Right lobe of liver (tissue), 6 donors: Measurements from ENCODE around the gene TAPBP. TPM values are rescaled to one million over a fixed set of nuclear protein-coding genes. Genes with fewer than 3 reads are reported as not detected.

Source experiments
- ATAC-seq, 4 donors: fragments of 200-7000 bp; cut with Tn5 transposase; one replicate each; pipeline ENCODE4 v1.9.1; 2020; ENCODE audit warnings: mild to moderate bottlenecking in 4 of 4, moderate library complexity in 4 of 4
- DNase-seq, 3 donors: peaks; one replicate each; pipeline ENCODE4 v3.0.0-alpha.2; 2020
- H3K27ac ChIP-seq, 3 donors: fragments of 200-600 bp; one replicate each; pipeline ENCODE4 v1.8.0; 2022
- H3K27me3 ChIP-seq, 2 donors: fragments of 200-600 bp; one replicate each; pipeline ENCODE4 v1.8.0; 2022
- H3K36me3 ChIP-seq, 4 donors: fragments of 200-600 bp; sonication (generic) in 1 of 4; one replicate each; pipeline versions ENCODE4 v1.5.1 to v1.8.0; 2017 to 2022; ENCODE audit warnings: control low read depth in 1 of 4
- H3K4me1 ChIP-seq, 4 donors: fragments of 200-600 bp; sonication (generic) in 1 of 4; one replicate each; pipeline versions ENCODE4 v1.5.1 to v1.8.0; 2017 to 2022; ENCODE audit warnings: control low read depth in 1 of 4
- H3K4me3 ChIP-seq, 3 donors: fragments of 200-600 bp; one replicate each; pipeline ENCODE4 v1.8.0; 2022
- H3K9me3 ChIP-seq, 4 donors: fragments of 200-600 bp; sonication (generic) in 1 of 4; one replicate each; pipeline versions ENCODE4 v1.5.1 to v1.8.0; 2017 to 2022; ENCODE audit warnings: control low read depth in 1 of 4
- CTCF ChIP-seq, 4 donors: fragments of 200-600 bp in 3 of 4; fragments of 450-650 bp in 1 of 4; IDR thresholded peaks; one replicate each; pipeline versions ENCODE4 v1.5.1 to v1.8.0; 2016 to 2022; ENCODE audit warnings: antibody characterized with exemption in 4 of 4, mild to moderate bottlenecking in 2 of 4
- POLR2A ChIP-seq: fragments of 450-650 bp; IDR thresholded peaks from one replicate; pipeline ENCODE4 v1.6.1; 2017; ENCODE audit warnings: antibody characterized with exemption, mild to moderate bottlenecking
- WGBS: methylation state at CpG from one replicate; pipeline ENCODE4 v1.1.6; 2018; ENCODE audit warnings: low coverage, low lambda C conversion rate; ENCODE audit not compliant: insufficient coverage; ENCODE audit errors: missing lambda C conversion rate; 5-methylcytosine and 5-hydroxymethylcytosine counted together
- intact Hi-C, 2 donors: fragments of 100-400 bp; cut with DNase I; formaldehyde crosslinking; loops; one replicate each; pipeline versions ENCODE4 v1.11.2 to v1.14.1; 2022
- total RNA-seq, 6 experiments: library from RNA; depleted of rRNA in 2 of 6; stranded (reverse); fragments of >200 nt in 2 of 6; fragmentation: NEBNext Ultra II Directional in 3 of 6; extraction: Animal tissue kit (Norgen Biotek cat#: 25700) in 3 of 6; gene quantifications; one replicate each; pipeline versions ENCODE4 v1.1.0 to v1.2.4, GENCODE V29; 2016 to 2023
- donor health status: DM: no; HTN: yes; CAD: no.
- donor health status: DM: no; HTN: no; CAD: no.
- donor health status: DM: no; HTN: no; CAD: no.
- donor health status: DM: no; HTN: yes; CAD: no.
- donor health status: DM: no; HTN: yes; CAD: no.

The TAPBP gene
- total RNA-seq, 6 experiments from 2014 or later = 89.2 to 140 (median 124) TPM

- H3K27me3 ChIP-seq = no peaks in the 10 kb centered on the region
- H3K4me3 ChIP-seq = no peak overlapping the region
- TF ChIP-seq CTCF (IDR thresholded peaks at IDR 0.05) = no peak
- TF ChIP-seq POLR2A = no peak
- ATAC-seq (no peak), DNase-seq (no peak)
- H3K36me3 ChIP-seq = peaks cover 0 to 24% (median 6%) of the 10 kb centered on the region in 4 donors
- H3K9me3 ChIP-seq = no peaks in the 10 kb centered on the region
- intact Hi-C loops = no loop called here
- peak overlapping the region; percentile 19 to 80 (median 76) for H3K27ac ChIP-seq
- peaks cover 0 to 51% (median 12%) of the 10 kb centered on the region in 4 donors for H3K4me1 ChIP-seq
- WGBS = 92% methylated on average over 3 of the region's 3 CpGs
Measured at GRCh38 chr6:33319939-33320314, 6.0 kb upstream of the TAPBP start.

GRCh38 chr6:33318426-33319073 is 4.7 kb upstream of the TAPBP start:
- Histone ChIP-seq H3K27me3 (no peaks in the 10 kb centered on the region), H3K27ac (peak overlapping the region; percentile 60 to 66 (median 63)), H3K36me3 (peaks cover 0 to 24% (median 6%) of the 10 kb centered on the region in 4 donors), H3K9me3 (no peaks in the 10 kb centered on the region), H3K4me1 (peaks cover 0 to 53% (median 12%) of the 10 kb centered on the region in 4 donors), H3K4me3 (peak overlapping the region; percentile 49 to 52 (median 51))
- DNase-seq = no peak
- intact Hi-C loops = no loop called here
- 58% methylated on average over 7 of the region's 8 CpGs for WGBS
- TF ChIP-seq POLR2A (no peak), CTCF (IDR thresholded peaks at IDR 0.05) (no peak)
- ATAC-seq = no peak

DNA sequence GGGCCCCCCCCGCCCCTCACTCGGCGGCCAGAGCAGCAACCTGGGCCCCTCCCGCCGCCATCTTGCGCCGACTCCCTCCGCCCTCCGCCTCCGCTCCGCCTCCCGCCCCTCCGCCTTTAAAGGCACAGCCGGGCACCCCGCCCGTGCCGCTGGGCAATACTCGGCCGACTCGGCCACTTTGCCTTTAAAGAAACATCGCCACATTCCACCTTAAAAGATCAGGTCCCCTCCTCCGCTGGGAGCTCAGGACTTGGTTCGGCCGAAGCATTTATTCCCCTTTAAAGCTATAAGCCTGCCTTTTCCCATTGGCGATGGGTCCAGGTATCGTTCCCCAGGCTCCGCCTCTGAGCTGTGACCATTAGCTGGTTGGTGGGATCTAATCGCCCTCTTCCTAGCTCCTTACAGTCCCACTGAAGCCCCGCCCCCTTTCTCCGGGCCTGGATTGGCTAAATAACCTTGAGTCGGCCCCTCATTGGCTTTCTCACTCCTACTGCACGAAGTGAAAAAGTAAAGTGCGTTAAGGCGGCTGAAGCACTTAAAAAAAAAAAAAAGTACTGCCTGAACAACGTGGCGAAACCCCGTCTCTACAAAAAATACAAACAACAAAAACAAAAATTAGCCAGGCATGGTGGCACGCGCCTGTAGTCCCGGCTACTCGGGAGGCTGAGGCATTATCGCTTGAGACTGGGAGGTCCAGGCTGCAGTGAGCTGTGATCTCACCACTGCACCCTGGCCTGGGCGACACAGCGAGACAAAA is 4.0 kb upstream of the TAPBP start, which contains the start of gene ZBTB22:
ZBTB22 (minus strand) TSS at position 76 of the 757 bp plus-strand sequence. CDS start 828 bp downstream, outside the sequence.
- WGBS = 2% methylated on average over 44 of the region's 44 CpGs
- no peaks in the 10 kb centered on the region for H3K9me3 ChIP-seq
- intact Hi-C loops = no loop called here
- no peak for TF ChIP-seq POLR2A
- no peak for TF ChIP-seq CTCF (IDR thresholded peaks at IDR 0.05)
- H3K4me3 ChIP-seq = peak within 1 kb of the TSS; percentile 49 to 52 (median 51)
- H3K4me1 ChIP-seq = peaks cover 0 to 52% (median 12%) of the 10 kb centered on the region in 4 donors
- peak; percentile 58 to 84 (median 77) for ATAC-seq
- peak within 1 kb of the TSS; percentile 60 to 66 (median 63) for H3K27ac ChIP-seq
- no peaks in the 10 kb centered on the region for H3K27me3 ChIP-seq
- DNase-seq = peak; percentile 98 to 99 (median 98)
- H3K36me3 ChIP-seq = peaks cover 0 to 24% (median 6%) of the 10 kb centered on the region in 4 donors

DNA sequence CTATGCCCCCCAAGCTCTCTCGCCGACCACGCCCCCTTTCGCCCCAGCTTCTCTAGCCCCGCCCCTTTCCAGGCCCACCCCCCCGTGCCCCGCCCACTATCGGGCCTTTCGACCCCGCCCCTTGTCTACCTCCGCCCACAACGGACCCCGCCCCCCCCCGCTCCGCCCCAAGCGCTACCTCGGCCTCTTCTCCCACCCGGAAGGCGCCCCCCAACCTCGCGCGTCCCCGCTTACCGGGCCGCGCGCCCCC is 3.5 kb upstream of the TAPBP start:
- H3K27ac ChIP-seq = peak overlapping the region; percentile 60 to 66 (median 63)
- peak in 3 of 4 donors; percentile 0 to 3 (median 1) for ATAC-seq
- no peaks in the 10 kb centered on the region for H3K27me3 ChIP-seq
- no peak for DNase-seq
- 2% methylated on average over 24 of the region's 27 CpGs for WGBS
- TF ChIP-seq POLR2A (no peak), CTCF (IDR thresholded peaks at IDR 0.05) (no peak)
- intact Hi-C loops = no loop called here
- H3K9me3 ChIP-seq = no peaks in the 10 kb centered on the region
- H3K4me3 ChIP-seq = peak overlapping the region; percentile 49 to 52 (median 51)
- peaks cover 0 to 24% (median 6%) of the 10 kb centered on the region in 4 donors for H3K36me3 ChIP-seq
- peaks cover 0 to 55% (median 12%) of the 10 kb centered on the region in 4 donors for H3K4me1 ChIP-seq
